Esophagus squamous epithelium (tissue), 4 donors: ENCODE results near the gene CMTM1.

ENCODE experiments used
- CTCF ChIP-seq, 6 experiments: fragments of 450-650 bp in 4 of 6; fragments of 200-600 bp in 2 of 6; sonication (generic) in 2 of 6; IDR thresholded peaks; one replicate each; pipeline ENCODE4 v1.5.1; 2016 to 2019; ENCODE audit warnings: antibody characterized with exemption in 6 of 6, mild to moderate bottlenecking in 4 of 6, moderate library complexity in 4 of 6
- POLR2A ChIP-seq, 4 donors: fragments of 450-650 bp; IDR thresholded peaks; one replicate each; pipeline ENCODE4 v1.6.1; 2017; ENCODE audit warnings: antibody characterized with exemption in 4 of 4, mild to moderate bottlenecking in 4 of 4, moderate library complexity in 3 of 4

GRCh38 chr16:66576296-66576695 lies 10.1 kb downstream of the CMTM1 start:
- TF ChIP-seq POLR2A (IDR thresholded peaks at IDR 0.05), result no peak
- TF ChIP-seq CTCF (IDR thresholded peaks at IDR 0.05), result no peak
